ENCODE data around the gene NSUN3.
"Not testable (repeated sequence)": the region's sequence is repeated elsewhere in the genome, so short reads cannot be mapped to it uniquely, and the experiment has no call there.

NSUN3 gene

GRCh38 chr3:94069194-94069813, 6.4 kb downstream of the NSUN3 start:
- peak in 2 of 4 experiments; percentile 51 to 71 for DNase-seq

GRCh38 chr3:94070341-94070911, 7.6 kb downstream of the NSUN3 start:
- no peak for DNase-seq

- DNase-seq, result no peak
Observed at GRCh38 chr3:94071713-94072284, 8.9 kb downstream of the NSUN3 start.

- no peak for DNase-seq
Observed at GRCh38 chr3:94076055-94076454, 13.2 kb downstream of the NSUN3 start.

GRCh38 chr3:94080552-94080951, 17.7 kb downstream of the NSUN3 start:
- not testable (repeated sequence) for DNase-seq

- DNase-seq, result no peak
Observed at GRCh38 chr3:94081884-94082283, 19.0 kb downstream of the NSUN3 start.

- no peak for DNase-seq
Observed at GRCh38 chr3:94082391-94082937, 19.6 kb downstream of the NSUN3 start.

- no peak for DNase-seq
Observed at GRCh38 chr3:94083261-94083660, 20.4 kb downstream of the NSUN3 start.

- no peak for DNase-seq
Observed at GRCh38 chr3:94089126-94089525, 26.3 kb downstream of the NSUN3 start.

- peak; percentile 33 to 74 (median 64) for DNase-seq
Observed at GRCh38 chr3:94092086-94092485, 29.2 kb downstream of the NSUN3 start.

- DNase-seq, result no peak
Observed at GRCh38 chr3:94093151-94093550, 30.3 kb downstream of the NSUN3 start.

- DNase-seq, result peak in 3 of 4 experiments; percentile 8 to 34 (median 22)
Observed at GRCh38 chr3:94095111-94095510, 32.2 kb downstream of the NSUN3 start.

GRCh38 chr3:94098452-94098851, 35.6 kb downstream of the NSUN3 start:
- peak; percentile 77 to 91 (median 84) for DNase-seq

GRCh38 chr3:94099311-94099710, 36.5 kb downstream of the NSUN3 start:
- peak in 2 of 4 experiments; percentile 18 to 19 for DNase-seq

GRCh38 chr3:94101860-94102259, 39.0 kb downstream of the NSUN3 start:
- DNase-seq, result peak in 2 of 4 experiments; percentile 22 to 27

GRCh38 chr3:94106268-94106667, 43.4 kb downstream of the NSUN3 start:
- DNase-seq, result no peak

- not testable (repeated sequence) for DNase-seq
Observed at GRCh38 chr3:94110232-94110631, 47.4 kb downstream of the NSUN3 start.

- DNase-seq, result no peak
Observed at GRCh38 chr3:94110854-94111253, 48.0 kb downstream of the NSUN3 start.

GRCh38 chr3:94114666-94115065, 51.8 kb downstream of the NSUN3 start:
- no peak for DNase-seq

- peak in 2 of 4 experiments; percentile 9 to 17 for DNase-seq
Observed at GRCh38 chr3:94115482-94115881, 52.6 kb downstream of the NSUN3 start.

GRCh38 chr3:94117729-94118128, 54.9 kb downstream of the NSUN3 start:
- DNase-seq, result peak in 2 of 4 experiments; percentile 42 to 45

GRCh38 chr3:94118390-94118789, 55.5 kb downstream of the NSUN3 start:
- peak in 2 of 4 experiments; percentile 11 to 15 for DNase-seq

- DNase-seq, result no peak
Observed at GRCh38 chr3:94121161-94121560, 58.3 kb downstream of the NSUN3 start.

GRCh38 chr3:94127115-94127514, 64.3 kb downstream of the NSUN3 start:
- no peak for DNase-seq

Data from suppressor macrophage (primary cell).